ENCODE measurements around the gene SERPINB6. TPM values are rescaled to one million over a fixed set of nuclear protein-coding genes. Genes with fewer than 3 reads are reported as not detected.
"Not testable (repeated sequence)": the region's sequence is repeated elsewhere in the genome, so short reads cannot be mapped to it uniquely, and the experiment has no call there.

The SERPINB6 gene
- total RNA-seq, 4 donors from 2014 or later, result 76.6 to 95.7 (median 84.4) TPM

GRCh38 chr6:2931055-2931454 lies 40.3 kb downstream of the SERPINB6 start:
- H3K4me3 ChIP-seq, result no peak overlapping the region
- no peaks in the 10 kb centered on the region for H3K9me3 ChIP-seq
- no peaks in the 10 kb centered on the region for H3K36me3 ChIP-seq
- no peak for TF ChIP-seq CTCF (IDR thresholded peaks at IDR 0.05)
- no peak for TF ChIP-seq POLR2A (IDR thresholded peaks at IDR 0.05)
- peaks cover 3 to 8% (median 8%) of the 10 kb centered on the region in 3 donors for H3K4me1 ChIP-seq
- 78 to 91% methylated on average over 8 of the region's 8 CpGs for WGBS, 2 donors
- intact Hi-C loops (cut with DNase I), result loop anchor here (5.0 kb wide), 1 partner anchor 79 kb away; no protein-coding TSS in a partner anchor
- H3K27ac ChIP-seq, result no peak overlapping the region
- H3K27me3 ChIP-seq, result no peaks in the 10 kb centered on the region
- no peak for DNase-seq

- not testable (repeated sequence) for H3K4me1 ChIP-seq, H3K9me3 ChIP-seq, H3K36me3 ChIP-seq, DNase-seq, H3K4me3 ChIP-seq, H3K27ac ChIP-seq, H3K27me3 ChIP-seq
- intact Hi-C loops (cut with DNase I), result loop anchor here (10.0 kb wide), 1 partner anchor 143 kb away; no protein-coding TSS in a partner anchor
- WGBS, 2 donors, result 77 to 82% methylated on average over 8 to 12 of the region's 13 CpGs
Observed at GRCh38 chr6:2927931-2928330, 43.4 kb downstream of the SERPINB6 start.

GRCh38 chr6:2925842-2926747 lies 45.3 kb downstream of the SERPINB6 start:
- not testable (repeated sequence) for H3K4me1 ChIP-seq, H3K27me3 ChIP-seq, DNase-seq, H3K27ac ChIP-seq, H3K36me3 ChIP-seq, H3K4me3 ChIP-seq, H3K9me3 ChIP-seq
- WGBS, 2 donors, result 70 to 79% methylated on average over 11 to 13 of the region's 13 CpGs
- intact Hi-C loops (cut with DNase I), result loop anchor here (10.0 kb wide), 1 partner anchor 141 kb away; no protein-coding TSS in a partner anchor

- Histone ChIP-seq H3K27ac (no peak overlapping the region), H3K36me3 (no peaks in the 10 kb centered on the region), H3K9me3 (no peaks in the 10 kb centered on the region), H3K4me3 (no peak overlapping the region), H3K27me3 (no peaks in the 10 kb centered on the region), H3K4me1 (peaks cover 0 to 12% (median 0%) of the 10 kb centered on the region in 3 donors)
- DNase-seq, result no peak
- TF ChIP-seq CTCF (IDR thresholded peaks at IDR 0.05), result no peak
- TF ChIP-seq POLR2A (IDR thresholded peaks at IDR 0.05), result no peak
- WGBS, 2 donors, result 83% methylated on average over 4 of the region's 4 CpGs
- intact Hi-C loops (cut with DNase I), result loop anchor here (10.0 kb wide), 1 partner anchor 137 kb away; no protein-coding TSS in a partner anchor
Observed at GRCh38 chr6:2921520-2922115, 49.7 kb downstream of the SERPINB6 start.

GRCh38 chr6:2920671-2921112 lies 50.7 kb downstream of the SERPINB6 start:
- Histone ChIP-seq H3K27ac (no peak overlapping the region), H3K4me1 (peaks cover 0 to 12% (median 0%) of the 10 kb centered on the region in 3 donors), H3K4me3 (no peak overlapping the region), H3K36me3 (no peaks in the 10 kb centered on the region), H3K27me3 (no peaks in the 10 kb centered on the region), H3K9me3 (no peaks in the 10 kb centered on the region)
- 89 to 92% methylated on average over 13 to 14 of the region's 14 CpGs for WGBS, 2 donors
- intact Hi-C loops (cut with DNase I), result loop anchor here (10.0 kb wide), 1 partner anchor 136 kb away; no protein-coding TSS in a partner anchor
- TF ChIP-seq CTCF (IDR thresholded peaks at IDR 0.05), result no peak
- no peak for TF ChIP-seq POLR2A (IDR thresholded peaks at IDR 0.05)
- DNase-seq, result no peak

GRCh38 chr6:2919886-2920285 lies 51.5 kb downstream of the SERPINB6 start:
- Histone ChIP-seq H3K36me3 (no peaks in the 10 kb centered on the region), H3K27me3 (no peaks in the 10 kb centered on the region), H3K4me1 (peaks cover 0 to 12% (median 0%) of the 10 kb centered on the region in 3 donors), H3K4me3 (no peak overlapping the region), H3K9me3 (no peaks in the 10 kb centered on the region), H3K27ac (no peak overlapping the region)
- intact Hi-C loops (cut with DNase I), result loop anchor here (5.0 to 10.0 kb wide), 2 partner anchors 68 to 135 kb away; no protein-coding TSS in a partner anchor
- WGBS, 2 donors, result 90 to 95% methylated on average over 6 of the region's 6 CpGs
- no peak for TF ChIP-seq POLR2A (IDR thresholded peaks at IDR 0.05)
- no peak for TF ChIP-seq CTCF (IDR thresholded peaks at IDR 0.05)
- no peak for DNase-seq

All from esophagus squamous epithelium (tissue), 5 donors.